Natural killer cell (primary cell): ENCODE results near the gene CLOCK. TPM values are rescaled to one million over a fixed set of nuclear protein-coding genes. Genes with fewer than 3 reads are reported as not detected.

Experiments
- ATAC-seq, 3 donors: fragments of 150-1000 bp in 2 of 3; fragments of 200-7000 bp in 1 of 3; cut with Tn5 transposase; 1 replicate in 1 of 3; 2 replicates in 2 of 3; pipeline ENCODE4 v1.10.0; 2021; ENCODE audit warnings: mild to moderate bottlenecking in 2 of 3, moderate library complexity in 2 of 3
- DNase-seq, 2 donors: peaks; one replicate each; pipeline versions ENCODE4 v3.0.0 to v3.0.0-alpha.2; 2013 to 2021; ENCODE audit warnings: mixed read lengths in 1 of 2
- H3K27ac ChIP-seq: one replicate; pipeline ENCODE4 v1.5.1; 2013; ENCODE audit warnings: mild to moderate bottlenecking, low read length
- H3K27me3 ChIP-seq: one replicate; pipeline ENCODE4 v1.6.1; 2013; ENCODE audit warnings: low read length; ENCODE audit not compliant: control insufficient read depth, insufficient read depth
- H3K36me3 ChIP-seq: one replicate; pipeline ENCODE4 v1.6.1; 2013; ENCODE audit warnings: low read length; ENCODE audit not compliant: control insufficient read depth, insufficient read depth
- H3K4me1 ChIP-seq: one replicate; pipeline ENCODE4 v1.6.1; 2013; ENCODE audit warnings: low read length; ENCODE audit not compliant: control insufficient read depth, insufficient read depth
- H3K4me3 ChIP-seq: one replicate; pipeline ENCODE4 v1.5.1; 2013; ENCODE audit warnings: low read length
- H3K9me3 ChIP-seq: one replicate; pipeline ENCODE4 v1.6.1; 2013; ENCODE audit warnings: low read length; ENCODE audit not compliant: control insufficient read depth, insufficient read depth
- H3K27ac Mint-ChIP-seq, 2 donors: one replicate each; pipeline ENCODE4 v1.8.0; 2022; ENCODE audit warnings: mild to moderate bottlenecking in 2 of 2, mixed read lengths in 2 of 2, moderate library complexity in 1 of 2
- H3K27me3 Mint-ChIP-seq, 2 donors: one replicate each; pipeline ENCODE4 v1.8.0; 2022; ENCODE audit warnings: low read depth in 2 of 2, mixed read lengths in 2 of 2
- H3K36me3 Mint-ChIP-seq: one replicate; pipeline ENCODE4 v1.8.0; 2022; ENCODE audit warnings: mixed read lengths
- H3K4me1 Mint-ChIP-seq, 2 donors: one replicate each; pipeline ENCODE4 v1.8.0; 2022; ENCODE audit warnings: mixed read lengths in 2 of 2
- H3K4me3 Mint-ChIP-seq: one replicate; pipeline ENCODE4 v1.8.0; 2022; ENCODE audit warnings: mild to moderate bottlenecking, moderate library complexity, mixed read lengths
- H3K9me3 Mint-ChIP-seq, 2 donors: one replicate each; pipeline ENCODE4 v1.8.0; 2022; ENCODE audit warnings: mixed read lengths in 2 of 2
- CTCF ChIP-seq: fragments of 200-600 bp; IDR thresholded peaks from one replicate; pipeline ENCODE4 v1.8.0; 2022; ENCODE audit warnings: antibody characterized with exemption
- WGBS: methylation state at CpG from one replicate; pipeline ENCODE4 v1.1.7; 2013; ENCODE audit warnings: missing lambda C conversion rate; ENCODE audit not compliant: insufficient coverage; 5-methylcytosine and 5-hydroxymethylcytosine counted together
- intact Hi-C: fragments of 100-400 bp; cut with micrococcal nuclease; formaldehyde crosslinking; loops from one replicate; pipeline ENCODE4 v1.14.2; 2022
- total RNA-seq, 4 donors: library from RNA; stranded (reverse); fragments of 120-200 nt in 1 of 4; gene quantifications; one replicate each; pipeline versions ENCODE4 v1.2.3 to v1.2.4, GENCODE V29; 2013 to 2022

The CLOCK gene
- total RNA-seq, 3 donors from 2014 or later (not counting 1 experiment from before 2014, with no cell fraction given) = 11.4 to 15.8 (median 13.4) TPM

- no peak overlapping the region for H3K4me3 Mint-ChIP-seq
- no peak for TF ChIP-seq CTCF
- peaks cover 28% of the 10 kb centered on the region for H3K36me3 ChIP-seq
- H3K27me3 ChIP-seq = no peaks in the 10 kb centered on the region
- no peak for DNase-seq
- H3K4me3 ChIP-seq = no peak overlapping the region
- no peaks in the 10 kb centered on the region for H3K9me3 ChIP-seq
- H3K4me1 Mint-ChIP-seq = no peaks in the 10 kb centered on the region
- no peaks in the 10 kb centered on the region for H3K4me1 ChIP-seq
- H3K27me3 Mint-ChIP-seq = no peaks in the 10 kb centered on the region
- no peak overlapping the region for H3K27ac Mint-ChIP-seq
- H3K9me3 Mint-ChIP-seq = no peaks in the 10 kb centered on the region
- ATAC-seq = no peak
- intact Hi-C loops = no loop called here
- H3K27ac ChIP-seq = no peak overlapping the region
- H3K36me3 Mint-ChIP-seq = peaks cover 16% of the 10 kb centered on the region
- 88% methylated on average over 3 of the region's 6 CpGs for WGBS
Observed at GRCh38 chr4:55475394-55476243, 71.1 kb downstream of the CLOCK start.

- Histone ChIP-seq H3K36me3 (peaks cover 28% of the 10 kb centered on the region), H3K27me3 (no peaks in the 10 kb centered on the region), H3K9me3 (no peaks in the 10 kb centered on the region), H3K4me1 (no peaks in the 10 kb centered on the region), H3K4me3 (no peak overlapping the region), H3K27ac (no peak overlapping the region)
- Mint-ChIP-seq H3K4me1 (no peaks in the 10 kb centered on the region), H3K36me3 (peaks cover 12% of the 10 kb centered on the region), H3K27me3 (no peaks in the 10 kb centered on the region), H3K9me3 (no peaks in the 10 kb centered on the region), H3K4me3 (no peak overlapping the region), H3K27ac (no peak overlapping the region)
- intact Hi-C loops = no loop called here
- TF ChIP-seq CTCF = no peak
- 100% methylated on average over 1 of the region's 1 CpG for WGBS
- no peak for DNase-seq
- ATAC-seq = no peak
Observed at GRCh38 chr4:55469979-55470378, 76.7 kb downstream of the CLOCK start.

- Histone ChIP-seq H3K27ac (no peak overlapping the region), H3K27me3 (no peaks in the 10 kb centered on the region), H3K9me3 (no peaks in the 10 kb centered on the region), H3K4me3 (no peak overlapping the region), H3K36me3 (peaks cover 21% of the 10 kb centered on the region), H3K4me1 (no peaks in the 10 kb centered on the region)
- H3K9me3 Mint-ChIP-seq = no peaks in the 10 kb centered on the region
- intact Hi-C loops = no loop called here
- no peak for DNase-seq
- H3K4me1 Mint-ChIP-seq = no peaks in the 10 kb centered on the region
- no peak for ATAC-seq
- TF ChIP-seq CTCF = no peak
- H3K36me3 Mint-ChIP-seq = peaks cover under 1% of the 10 kb centered on the region
- peak overlapping the region in 1 of 2 donors; percentile 21 for H3K27ac Mint-ChIP-seq
- no peak overlapping the region for H3K4me3 Mint-ChIP-seq
- no peaks in the 10 kb centered on the region for H3K27me3 Mint-ChIP-seq
- 100% methylated on average over 2 of the region's 2 CpGs for WGBS
Observed at GRCh38 chr4:55468724-55469123, 78.0 kb downstream of the CLOCK start.
